Measurements from ENCODE around the gene GPANK1. TPM values are rescaled to one million over a fixed set of nuclear protein-coding genes. Genes with fewer than 3 reads are reported as not detected.

GPANK1 gene
- total RNA-seq, 2 experiments from 2014 or later = 33.6 to 35.2 TPM

GRCh38 chr6:31659649-31660380 lies 5.0 kb downstream of the GPANK1 start:
- Mint-ChIP-seq H3K36me3 (ENCODE audit: low read depth) (peaks cover 90% of the 10 kb centered on the region), H3K27me3 (no peaks in the 10 kb centered on the region)

DNA sequence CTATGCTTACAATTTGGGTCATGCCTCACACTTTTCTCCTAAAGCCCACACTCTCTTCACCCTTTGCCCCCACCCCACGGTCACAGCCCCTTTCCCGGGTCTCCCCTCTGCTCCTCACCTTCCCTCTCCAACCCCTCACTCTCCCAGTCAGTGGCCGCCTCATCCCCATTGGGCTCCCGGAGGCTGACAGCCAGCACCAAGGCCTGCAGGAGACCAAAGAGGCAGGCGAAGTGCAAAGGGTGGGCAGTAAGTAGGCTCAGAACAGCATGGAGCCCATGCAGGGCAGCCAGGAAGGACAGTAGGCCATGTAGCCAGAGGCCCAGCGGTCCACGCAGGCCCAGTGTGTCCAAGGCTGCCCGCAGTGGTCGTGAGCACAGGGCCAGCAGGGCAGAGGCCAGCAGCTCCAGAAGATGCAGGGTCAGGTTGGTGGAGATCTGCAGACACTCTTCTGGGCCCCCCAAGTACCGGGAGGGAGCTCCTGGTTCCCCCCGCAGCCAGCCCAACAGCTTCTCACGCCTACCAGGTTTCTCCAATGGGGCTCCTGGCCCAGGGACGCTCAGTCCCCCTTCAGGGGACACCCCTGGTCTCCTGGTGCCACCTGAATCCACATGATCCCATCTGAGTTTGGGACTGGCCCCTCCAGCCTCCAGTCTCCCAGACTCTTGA lies 5.7 kb downstream of the GPANK1 start:
- peaks cover 83% of the 10 kb centered on the region for H3K36me3 Mint-ChIP-seq (ENCODE audit: low read depth)
- no peaks in the 10 kb centered on the region for H3K9me3 Mint-ChIP-seq
- no peak for DNase-seq
- peak overlapping the region; percentile 95 for H3K4me3 Mint-ChIP-seq
- peak overlapping the region; percentile 95 for H3K27ac Mint-ChIP-seq
- H3K27me3 Mint-ChIP-seq = no peaks in the 10 kb centered on the region
- ChIA-PET CTCF (interaction anchor here (0.7 to 2.9 kb wide), 2 partner anchors 66 to 79 kb away, joined by 3 to 11 read pairs; partner anchors contain the start of genes CLIC1 and NCR3), POLR2A (no interaction called here)
- peaks cover 83% of the 10 kb centered on the region for H3K4me1 Mint-ChIP-seq

More at GRCh38 chr6:31659649-31660380, 5.0 kb downstream of the GPANK1 start:
- Mint-ChIP-seq H3K27ac (peak overlapping the region; percentile 95), H3K4me3 (peak overlapping the region; percentile 95), H3K9me3 (no peaks in the 10 kb centered on the region), H3K4me1 (peaks cover 88% of the 10 kb centered on the region)
- peak; percentile 58 for DNase-seq
- ChIA-PET POLR2A (interaction anchor here (1.0 to 8.1 kb wide), 10 partner anchors 6 to 175 kb away, joined by 5 to 278 read pairs (median 7); partner anchors contain the start of genes APOM, BAG6, DDX39B and HSPA1B), CTCF (interaction anchor here (1.1 to 2.9 kb wide), 3 partner anchors 43 to 292 kb away, joined by 3 to 11 read pairs (median 4); partner anchors contain the start of genes ABHD16A and CLIC1)

- H3K27ac Mint-ChIP-seq = peak overlapping the region; percentile 95
These were observed 6.6 kb downstream of the GPANK1 start for GRCh38 chr6:31658158-31658688.

DNA sequence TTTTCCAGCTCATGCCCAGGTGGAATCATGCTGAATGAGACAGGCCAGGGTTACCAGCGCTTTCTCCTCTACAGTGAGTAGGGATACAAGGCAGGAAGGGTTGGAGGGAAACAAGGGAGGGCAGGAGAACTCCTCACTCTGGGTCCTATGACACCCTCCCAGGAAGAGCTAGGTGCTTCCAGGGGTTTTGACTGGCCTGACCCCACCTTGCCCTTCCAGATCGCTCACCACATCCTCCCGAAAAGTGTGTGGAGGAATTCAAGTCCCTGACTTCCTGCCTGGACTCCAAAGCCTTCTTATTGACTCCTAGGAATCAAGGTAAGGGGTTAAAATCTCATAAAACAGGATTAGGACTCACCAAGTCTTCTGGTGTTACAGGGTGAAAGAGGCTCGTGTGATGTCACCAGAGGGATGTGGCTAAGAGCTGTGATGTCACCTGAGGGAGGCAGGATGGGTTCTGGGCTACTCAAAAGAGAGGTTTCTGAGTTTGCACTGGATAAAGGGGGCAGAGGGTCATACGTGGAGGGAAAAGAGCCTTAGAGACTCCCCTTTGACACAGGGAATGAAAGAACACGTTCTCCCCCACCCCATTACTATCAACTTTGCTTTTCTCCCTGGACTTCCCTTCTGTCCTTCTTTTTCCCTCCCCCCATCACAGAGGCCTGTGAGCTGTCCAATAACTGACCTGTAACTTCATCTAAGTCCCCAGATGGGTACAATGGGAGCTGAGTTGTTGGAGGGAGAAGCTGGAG lies 7.2 kb downstream of the GPANK1 start:
- no peaks in the 10 kb centered on the region for H3K9me3 Mint-ChIP-seq
- H3K36me3 Mint-ChIP-seq (ENCODE audit: low read depth) = peaks cover 74% of the 10 kb centered on the region
- peak overlapping the region; percentile 95 for H3K27ac Mint-ChIP-seq
- peaks cover 76% of the 10 kb centered on the region for H3K4me1 Mint-ChIP-seq
- ChIA-PET POLR2A (interaction anchor here (0.8 to 9.8 kb wide), 7 partner anchors 7 to 240 kb away, joined by 3 to 278 read pairs (median 4); partner anchors contain the start of genes C6orf47, CLIC1, CSNK2B and EHMT2), CTCF (interaction anchor here (0.6 to 1.0 kb wide), 3 partner anchors 44 to 209 kb away, joined by 3 read pairs; no protein-coding TSS in a partner anchor)
- H3K27me3 Mint-ChIP-seq = no peaks in the 10 kb centered on the region
- DNase-seq = peak; percentile 67
- peak overlapping the region; percentile 95 for H3K4me3 Mint-ChIP-seq

More at GRCh38 chr6:31658158-31658688, 6.6 kb downstream of the GPANK1 start:
- Mint-ChIP-seq H3K27me3 (no peaks in the 10 kb centered on the region), H3K4me1 (peaks cover 78% of the 10 kb centered on the region), H3K36me3 (ENCODE audit: low read depth) (peaks cover 74% of the 10 kb centered on the region), H3K4me3 (peak overlapping the region; percentile 95), H3K9me3 (no peaks in the 10 kb centered on the region)
- DNase-seq = no peak
- CTCF ChIA-PET = interaction anchor here (0.6 to 0.7 kb wide), 2 partner anchors 45 to 65 kb away, joined by 3 read pairs; partner anchors contain the start of gene NCR3
- POLR2A ChIA-PET = interaction anchor here (0.8 to 9.8 kb wide), 5 partner anchors 6 to 239 kb away, joined by 3 to 278 read pairs (median 4); partner anchors contain the start of genes C6orf47, CLIC1, CSNK2B and EHMT2

DNA sequence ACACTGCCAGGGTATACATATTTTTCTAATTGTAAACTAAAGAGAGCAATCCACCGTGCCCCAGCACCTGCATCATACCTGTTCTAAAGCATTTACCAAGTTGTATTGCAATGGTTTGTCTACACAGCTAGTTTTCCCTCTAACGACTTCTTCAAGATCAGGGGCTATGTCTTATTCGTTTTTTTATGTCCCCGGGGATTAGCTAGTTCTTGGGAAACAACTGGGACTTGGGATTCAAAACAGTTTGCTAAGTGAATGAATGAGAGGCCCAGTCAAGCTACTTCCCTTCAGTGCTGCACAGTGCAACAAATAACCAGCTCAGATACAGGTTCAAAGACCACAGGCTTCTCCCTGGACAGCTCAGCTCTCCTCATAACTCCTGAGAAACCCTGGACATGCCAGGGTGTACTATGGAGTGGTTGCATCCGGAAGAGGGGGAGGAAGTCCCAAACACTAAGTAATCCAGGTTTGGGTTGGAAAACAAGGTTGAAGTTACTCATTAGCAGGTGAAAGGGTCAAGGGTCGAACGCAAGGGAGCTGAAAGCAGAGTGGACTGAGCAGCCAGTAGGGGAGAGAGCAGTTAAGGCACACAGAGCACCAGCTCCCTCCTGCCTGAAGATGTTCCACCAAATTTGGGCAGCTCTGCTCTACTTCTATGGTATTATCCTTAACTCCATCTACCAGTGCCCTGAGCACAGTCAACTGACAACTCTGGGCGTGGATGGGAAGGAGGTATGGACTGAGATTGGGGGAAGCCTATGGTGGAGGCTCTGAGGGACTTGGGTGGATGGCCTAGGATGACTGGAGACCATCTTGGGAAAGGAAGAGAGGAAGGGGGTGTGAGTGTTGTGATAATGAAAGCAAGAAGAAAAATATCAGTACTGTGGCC lies 9.2 kb downstream of the GPANK1 start, which contains the start of gene APOM:
TSS of gene APOM (plus strand) at position 546 of the 889 bp plus-strand sequence. CDS start at position 619, 73 bp downstream.
- peaks cover 74% of the 10 kb centered on the region for H3K4me1 Mint-ChIP-seq
- no peak for DNase-seq
- peak within 1 kb of the TSS; percentile 34 for H3K27ac Mint-ChIP-seq
- CTCF ChIA-PET = interaction anchor here (0.9 to 1.4 kb wide), 2 partner anchors 57 to 104 kb away, joined by 3 to 4 read pairs; no protein-coding TSS in a partner anchor
- H3K4me3 Mint-ChIP-seq = no peak within 1 kb of the TSS
- peaks cover 72% of the 10 kb centered on the region for H3K36me3 Mint-ChIP-seq (ENCODE audit: low read depth)
- no peaks in the 10 kb centered on the region for H3K27me3 Mint-ChIP-seq
- no peaks in the 10 kb centered on the region for H3K9me3 Mint-ChIP-seq
- POLR2A ChIA-PET = interaction anchor here (1.0 to 9.8 kb wide), 6 partner anchors 9 to 247 kb away, joined by 3 to 278 read pairs (median 4); partner anchors contain the start of genes C6orf47, CSNK2B, GPANK1 and MSH5

GRCh38 chr6:31654574-31655348 lies 10.0 kb downstream of the GPANK1 start:
- Mint-ChIP-seq H3K4me3 (no peak overlapping the region), H3K27me3 (no peaks in the 10 kb centered on the region), H3K27ac (no peak overlapping the region), H3K4me1 (peaks cover 74% of the 10 kb centered on the region), H3K9me3 (no peaks in the 10 kb centered on the region), H3K36me3 (ENCODE audit: low read depth) (peaks cover 69% of the 10 kb centered on the region)
- ChIA-PET CTCF (interaction anchor here (0.9 to 3.8 kb wide), 3 partner anchors 9 to 103 kb away, joined by 3 to 19 read pairs (median 5); partner anchors contain the start of gene GPANK1), POLR2A (interaction anchor here (0.7 to 9.8 kb wide), 9 partner anchors 9 to 247 kb away, joined by 3 to 278 read pairs (median 14); partner anchors contain the start of genes ABHD16A, C6orf47, CSNK2B and DDX39B)
- no peak for DNase-seq

DNA sequence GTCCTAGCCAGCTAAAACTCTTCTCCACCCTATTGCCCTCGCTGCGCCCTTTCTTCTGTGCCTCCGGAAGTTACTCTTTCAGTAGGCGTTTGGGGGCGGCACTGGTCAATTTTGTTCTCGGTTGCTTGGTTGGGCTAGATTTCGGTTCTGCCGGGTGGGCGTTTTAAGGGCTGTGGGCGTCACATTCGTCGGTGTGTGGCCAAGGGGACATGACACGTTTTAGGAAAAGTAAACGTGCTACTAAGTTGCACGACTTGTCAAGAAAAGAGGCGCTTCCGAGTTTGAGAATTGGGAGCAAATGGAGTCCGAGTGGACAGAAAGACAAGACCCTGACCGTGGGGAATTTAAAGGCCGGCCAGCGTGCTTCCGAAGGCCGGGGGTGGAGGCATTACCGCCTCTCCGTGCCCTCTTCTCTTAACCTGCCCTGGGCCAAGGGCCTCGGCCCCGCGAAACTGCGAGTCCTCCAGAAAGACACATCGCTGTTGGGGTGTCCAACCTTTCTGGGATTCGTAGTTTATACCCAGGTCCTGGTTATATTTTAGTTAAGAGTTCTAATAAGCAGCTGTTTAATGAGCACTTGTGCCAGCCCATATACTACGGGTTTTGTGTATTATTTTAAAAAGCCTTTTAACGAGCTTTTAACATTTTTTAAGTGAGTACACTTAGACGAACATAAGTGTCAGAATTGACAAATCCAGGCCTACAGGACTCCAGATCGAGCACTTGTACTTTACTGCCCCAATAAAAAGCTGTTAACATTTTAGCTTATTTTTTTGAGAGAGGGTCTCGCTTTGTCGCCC lies 11.7 kb downstream of the GPANK1 start:
- H3K36me3 Mint-ChIP-seq (ENCODE audit: low read depth) = peaks cover 69% of the 10 kb centered on the region

GRCh38 chr6:31651602-31652191 lies 13.1 kb downstream of the GPANK1 start:
- DNase-seq = no peak
- H3K27ac Mint-ChIP-seq = peak overlapping the region; percentile 98
- H3K27me3 Mint-ChIP-seq = no peaks in the 10 kb centered on the region
- no peaks in the 10 kb centered on the region for H3K9me3 Mint-ChIP-seq
- H3K36me3 Mint-ChIP-seq (ENCODE audit: low read depth) = peaks cover 70% of the 10 kb centered on the region
- H3K4me1 Mint-ChIP-seq = peaks cover 55% of the 10 kb centered on the region
- ChIA-PET POLR2A (interaction anchor here (0.6 to 9.8 kb wide), 43 partner anchors 8 to 321 kb away, joined by 3 to 278 read pairs (median 5); partner anchors contain the start of genes ABHD16A, ATP6V1G2, C6orf47 and CSNK2B), CTCF (interaction anchor here (0.5 to 3.8 kb wide), 12 partner anchors 12 to 238 kb away, joined by 3 to 20 read pairs (median 4); partner anchors contain the start of genes GPANK1 and MSH5)
- H3K4me3 Mint-ChIP-seq = peak overlapping the region; percentile 97

More for the DNA sequence above, 11.7 kb downstream of the GPANK1 start:
- ChIA-PET POLR2A (interaction anchor here (0.6 to 9.8 kb wide), 39 partner anchors 9 to 1005 kb away, joined by 3 to 278 read pairs (median 6); partner anchors contain the start of genes ABHD16A, ATP6V1G2, C6orf47 and CSNK2B), CTCF (interaction anchor here (0.7 to 3.8 kb wide), 14 partner anchors 8 to 456 kb away, joined by 3 to 20 read pairs (median 4); partner anchors contain the start of genes C6orf47, DDX39B, GPANK1 and LST1)
- no peaks in the 10 kb centered on the region for H3K9me3 Mint-ChIP-seq
- H3K4me1 Mint-ChIP-seq = peaks cover 66% of the 10 kb centered on the region
- peak overlapping the region; percentile 98 for H3K27ac Mint-ChIP-seq
- peak overlapping the region; percentile 97 for H3K4me3 Mint-ChIP-seq
- DNase-seq = no peak
- no peaks in the 10 kb centered on the region for H3K27me3 Mint-ChIP-seq

DNA sequence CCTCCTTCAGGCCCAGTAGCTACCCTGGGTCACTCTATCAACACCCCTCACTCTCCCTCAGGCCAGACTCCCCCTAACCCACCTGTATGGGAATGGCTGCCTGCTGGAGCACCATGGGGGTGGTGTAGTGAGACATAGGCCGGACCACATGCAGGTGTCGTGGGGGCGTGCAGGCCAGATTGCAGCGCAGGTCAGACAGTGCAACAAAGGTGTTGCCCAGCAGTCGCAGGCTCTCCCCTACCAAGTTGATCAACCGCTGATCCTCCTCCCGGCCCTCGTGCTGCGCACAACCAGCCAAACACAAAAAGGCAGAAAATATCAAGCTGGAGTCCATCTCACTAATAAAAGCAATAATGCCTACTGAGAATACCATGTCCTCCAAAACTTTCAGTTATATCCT lies 19.5 kb downstream of the GPANK1 start:
- Mint-ChIP-seq H3K9me3 (no peaks in the 10 kb centered on the region), H3K4me1 (peaks cover 15% of the 10 kb centered on the region), H3K4me3 (no peak overlapping the region), H3K27me3 (no peaks in the 10 kb centered on the region), H3K27ac (no peak overlapping the region), H3K36me3 (ENCODE audit: low read depth) (peaks cover 68% of the 10 kb centered on the region)
- ChIA-PET CTCF (no interaction called here), POLR2A (no interaction called here)
- no peak for DNase-seq
